K562 (cell line): ENCODE data around the gene CSNK1D. TPM values are rescaled to one million over a fixed set of nuclear protein-coding genes. Genes with fewer than 3 reads are reported as not detected.
A peak's percentile ranks its signal among the peaks of the same experiment; 100 is the strongest.

Source experiments
- ATAC-seq: fragments of 200-7000 bp; cut with Tn5 transposase; 3 replicates; pipeline ENCODE4 v1.9.1; 2020; ENCODE audit warnings: moderate library complexity
- BruUV-seq: library from RNA; stranded (reverse); fragments of 400-500 nt; replicated peaks from 2 replicates; lab custom pipeline; 2021; lab: Mats Ljungman, UMichigan
- CTCF ChIA-PET: fragments of 300-600 bp; formaldehyde crosslinking; extraction: SDS; loops from one replicate; lab custom pipeline; 2021; ENCODE audit warnings: low intra/inter-chr PET ratio; lab: Yijun Ruan, JAX
- POLR2A ChIA-PET: fragments of 300-600, 350-650 bp; sonication (Branson Sonifier 250); formaldehyde crosslinking; extraction: SDS; loops from one replicate; lab custom pipeline; 2021; ENCODE audit warnings: antibody characterized with exemption, inconsistent platforms; lab: Yijun Ruan, JAX
- DNase-seq, 4 experiments: peaks; one replicate each; pipeline versions ENCODE4 v3.0.0 to v3.0.0-alpha.2; 2011 to 2018; ENCODE audit warnings: low spot score in 3 of 4, mixed read lengths in 3 of 4; ENCODE audit errors: extremely low read depth in 1 of 4
- FAIRE-seq: peaks from 2 replicates; lab custom pipeline; 2011; peaks lifted over from hg19 to GRCh38; lab: Jason Lieb, UNC
- H2AFZ ChIP-seq: 2 replicates; pipeline ENCODE4 v1.6.0; 2011; ENCODE audit warnings: low read depth, low read length, control low read depth, inconsistent platforms
- H3K27ac ChIP-seq: fragments of 200-600 bp; 3 replicates; pipeline ENCODE4 v1.8.0; 2011; ENCODE audit warnings: low read depth, mild to moderate bottlenecking, control low read depth, inconsistent platforms, low read length, moderate library complexity, mixed read lengths; ENCODE audit errors: extremely low read depth
- H3K27me3 ChIP-seq, 2 experiments: fragments of 300-600 bp in 1 of 2; 2 replicates in 1 of 2; 3 replicates in 1 of 2; pipeline versions ENCODE4 v1.6.0 to v1.8.0; 2011; ENCODE audit warnings: inconsistent platforms in 2 of 2, low read length in 2 of 2, mild to moderate bottlenecking in 1 of 2, mixed read lengths in 1 of 2, moderate library complexity in 1 of 2; ENCODE audit not compliant: control insufficient read depth in 2 of 2, insufficient read depth in 2 of 2
- H3K36me3 ChIP-seq: fragments of 300-600 bp; 3 replicates; pipeline ENCODE4 v1.8.0; 2011; ENCODE audit warnings: mild to moderate bottlenecking, low read length, inconsistent platforms; ENCODE audit not compliant: control insufficient read depth, insufficient read depth
- H3K4me1 ChIP-seq, 2 experiments: fragments of 200-600 bp in 1 of 2; replicated peaks in 1 of 2; 2 replicates in 1 of 2; 3 replicates in 1 of 2; pipeline versions ENCODE4 v1.5.1 to v1.8.0; 2011; ENCODE audit warnings: inconsistent platforms in 2 of 2, low read length in 2 of 2, mild to moderate bottlenecking in 1 of 2, mixed read lengths in 1 of 2, moderate library complexity in 1 of 2; ENCODE audit not compliant: control insufficient read depth in 2 of 2, insufficient read depth in 2 of 2
- H3K4me2 ChIP-seq: 2 replicates; pipeline ENCODE4 v1.6.1; 2011; ENCODE audit warnings: low read length, control low read depth, inconsistent platforms, mixed read lengths; ENCODE audit not compliant: insufficient read depth
- H3K4me3 ChIP-seq: fragments of 200-600 bp; sonication (generic), shearing (Covaris generic); 2 replicates; pipeline ENCODE4 v1.5.1; 2016; ENCODE audit warnings: control low read depth, inconsistent platforms
- H3K79me2 ChIP-seq: fragments of 200-600 bp; 3 replicates; pipeline ENCODE4 v1.8.0; 2011; ENCODE audit warnings: low read length, inconsistent platforms; ENCODE audit not compliant: control insufficient read depth, insufficient read depth
- H3K9ac ChIP-seq, 2 experiments: 2 replicates each; pipeline versions ENCODE4 v1.6.0 to v1.6.1; 2011; ENCODE audit warnings: low read depth in 2 of 2, low read length in 2 of 2, control low read depth in 1 of 2, inconsistent platforms in 1 of 2, mild to moderate bottlenecking in 1 of 2, mixed read lengths in 1 of 2; ENCODE audit not compliant: insufficient read depth in 1 of 2
- H3K9me1 ChIP-seq: one replicate; pipeline ENCODE4 v1.6.0; 2011; ENCODE audit warnings: inconsistent platforms, mild to moderate bottlenecking, low read length, moderate library complexity; ENCODE audit not compliant: control insufficient read depth, insufficient read depth
- H3K9me3 ChIP-seq: replicated peaks from 2 replicates; pipeline ENCODE4 v1.5.1; 2011; ENCODE audit warnings: low read depth, low read length, inconsistent platforms; ENCODE audit not compliant: control insufficient read depth, insufficient read depth
- H4K20me1 ChIP-seq: replicated peaks from 2 replicates; pipeline ENCODE4 v1.6.1; 2011; ENCODE audit warnings: low read length, inconsistent platforms, mixed read lengths; ENCODE audit not compliant: control insufficient read depth, insufficient read depth
- ZNF140 ChIP-seq: fragments of 250-450 bp; sonication (Bioruptor Pico); IDR thresholded peaks from 2 replicates; pipeline ENCODE4 v1.8.0; 2021; ENCODE audit warnings: moderate library complexity, mild to moderate bottlenecking, inconsistent platforms
- WGBS: fragments of 100-300 bp; shearing (Covaris generic); methylation state at CpG from one replicate; pipeline ENCODE4 v1.1.6; 2016; ENCODE audit warnings: low coverage, mixed read lengths; ENCODE audit not compliant: insufficient coverage; ENCODE audit errors: missing lambda C conversion rate; 5-methylcytosine and 5-hydroxymethylcytosine counted together
- in situ Hi-C: fragments of 300-500 bp; cut with MboI; formaldehyde crosslinking; loops from 4 replicates; pipeline ENCODE4 v1.15.0; 2018; ENCODE audit warnings: inconsistent platforms, mixed read lengths
- intact Hi-C: fragments of 100-400 bp; cut with micrococcal nuclease; formaldehyde crosslinking; loops from 2 replicates; pipeline ENCODE4 v1.14.2; 2022
- polyA plus RNA-seq, 8 experiments: library from polyadenylated mRNA; depleted of rRNA in 4 of 8; stranded (reverse) in 5 of 8; unstranded in 3 of 8; fragments of >200 nt; fragmentation: Nextera tagmentation in 2 of 8; fragmentation: Illumina TruSeq in 1 of 8; extraction: Ambion mirVana in 2 of 8; extraction: Trizol in 1 of 8; gene quantifications; 2 replicates each; pipeline versions ENCODE4 v1.2.1 to v1.2.3, GENCODE V29; 2011 to 2014; ENCODE audit warnings: inconsistent platforms in 1 of 8, missing spikeins in 1 of 8
- total RNA-seq, 7 experiments: library from RNA; depleted of rRNA in 6 of 7; stranded (reverse); fragments of >200 nt in 6 of 7; fragmentation: Illumina TruSeq in 2 of 7; extraction: Trizol in 2 of 7; gene quantifications; 2 replicates each; pipeline versions ENCODE4 v1.2.1 to v1.2.3, GENCODE V29; 2011 to 2021; ENCODE audit warnings: low replicate concordance in 1 of 7
- TF ChIP-seq, protein P1 (sequence below): sonication (generic); formaldehyde crosslinking; IDR thresholded peaks from 2 replicates; pipeline ENCODE4 v1.8.0; 2022; ENCODE audit warnings: missing genetic modification reagents, mild to moderate bottlenecking, moderate library complexity, borderline replicate concordance

CSNK1D gene
- total and polyA plus RNA-seq, 9 of the 15 experiments (the other 6 are each of a cell fraction or from before 2014, with no cell fraction given) = 6.5 to 133 (median 41.3) TPM

GRCh38 chr17:82302991-82303943 is 29.8 kb upstream of the CSNK1D start:
- Histone ChIP-seq H3K4me2 (no peak overlapping the region), H3K79me2 (no peaks in the 10 kb centered on the region), H3K27me3 (no peaks in the 10 kb centered on the region), H3K36me3 (no peaks in the 10 kb centered on the region), H3K9ac (peak overlapping the region in 1 of 2 experiments; percentile 65; a peak in 3 of 4 replicates), H3K4me3 (no peak overlapping the region), H2AFZ (peak overlapping the region; percentile 54; the same call in 1 of the 2 replicates), H3K9me3 (no peaks in the 10 kb centered on the region), H3K4me1 (peaks cover 38 to 70% of the 10 kb centered on the region in 2 experiments), H3K27ac (no peak overlapping the region), H3K9me1 (no peaks in the 10 kb centered on the region), H4K20me1 (no peaks in the 10 kb centered on the region)
- intact Hi-C loops (no loop called here), in situ Hi-C loops (no loop called here)
- FAIRE-seq (no peak), ATAC-seq (no peak), DNase-seq (no peak)
- 63% methylated on average over 34 of the region's 35 CpGs for WGBS
- CTCF ChIA-PET = no interaction called here
- TF ChIP-seq ZNF140 (CRISPR knock-in tag) = no peak
- TF ChIP-seq, protein P1, sequence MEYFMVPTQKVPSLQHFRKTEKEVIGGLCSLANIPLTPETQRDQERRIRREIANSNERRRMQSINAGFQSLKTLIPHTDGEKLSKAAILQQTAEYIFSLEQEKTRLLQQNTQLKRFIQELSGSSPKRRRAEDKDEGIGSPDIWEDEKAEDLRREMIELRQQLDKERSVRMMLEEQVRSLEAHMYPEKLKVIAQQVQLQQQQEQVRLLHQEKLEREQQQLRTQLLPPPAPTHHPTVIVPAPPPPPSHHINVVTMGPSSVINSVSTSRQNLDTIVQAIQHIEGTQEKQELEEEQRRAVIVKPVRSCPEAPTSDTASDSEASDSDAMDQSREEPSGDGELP (CRISPR knock-in tag) = peak; percentile 15; the same call in 1 of the 2 replicates
- POLR2A ChIA-PET = interaction anchor here (0.5 to 1.7 kb wide), 5 partner anchors 8 to 42 kb away, joined by 3 to 5 read pairs (median 4); no protein-coding TSS in a partner anchor
- no TSS peak for BruUV-seq
